ENCODE results near the gene ZNF664. TPM values are rescaled to one million over a fixed set of nuclear protein-coding genes. Genes with fewer than 3 reads are reported as not detected.

The ZNF664 gene
- total RNA-seq, 1 experiment from 2014 or later = 124 TPM

- TF ChIP-seq ZBTB33 (IDR thresholded peaks at IDR 0.05; ENCODE audit: extremely low read depth, insufficient replicate concordance, low read length) (no peak), ELF1 (IDR thresholded peaks at IDR 0.05; ENCODE audit: borderline replicate concordance, low read depth) (no peak), SIN3A (IDR thresholded peaks at IDR 0.05; ENCODE audit: low read depth) (no peak), ZFX (IDR thresholded peaks at IDR 0.05) (no peak), CEBPB (IDR thresholded peaks at IDR 0.05; ENCODE audit: low read depth) (no peak), YY1 (IDR thresholded peaks at IDR 0.05; ENCODE audit: extremely low read depth, insufficient replicate concordance, low read depth, low read length) (no peak), POLR2AphosphoS5 (IDR thresholded peaks at IDR 0.05; ENCODE audit: low read depth, low read length) (no peak), TCF7L2 (IDR thresholded peaks at IDR 0.05; ENCODE audit: borderline replicate concordance, extremely low read depth, insufficient read depth, insufficient read length) (no peak)
These were observed 24.6 kb upstream of the ZNF664 start (continued) for GRCh38 chr12:123948401-123948795.

- no peak for TF ChIP-seq ZBTB33 (IDR thresholded peaks at IDR 0.05; ENCODE audit: extremely low read depth, insufficient replicate concordance, low read length)
- DNase-seq (ENCODE audit: low read depth, low spot score) (no peak), ATAC-seq (no peak)
- Histone ChIP-seq H2AFZ (ENCODE audit: low read depth, low read length, poor library complexity, severe bottlenecking) (no peak overlapping the region), H3K4me3 (replicated peaks in 1 of 2; ENCODE audit: low read depth in 1 of 2, low read length in 2 of 2) (no peak overlapping the region), H3K27ac (ENCODE audit: low read depth, low read length) (no peak overlapping the region), H3K27me3 (ENCODE audit: insufficient read depth, low read length) (no peaks in the 10 kb centered on the region), H4K20me1 (ENCODE audit: insufficient read depth) (no peaks in the 10 kb centered on the region), H3K9me3 (ENCODE audit: control insufficient read depth in 1 of 2, insufficient read depth in 1 of 2, low read depth in 1 of 2, low read length in 2 of 2) (no peaks in the 10 kb centered on the region), H3K79me2 (ENCODE audit: insufficient read depth, low read length) (no peaks in the 10 kb centered on the region), H3K4me1 (ENCODE audit: control insufficient read depth in 1 of 2, insufficient read depth in 2 of 2, low read length in 2 of 2) (no peaks in the 10 kb centered on the region), H3K36me3 (ENCODE audit: control insufficient read depth in 1 of 2, insufficient read depth in 2 of 2, low read length in 2 of 2) (no peaks in the 10 kb centered on the region), H3K9ac (ENCODE audit: low read length) (no peak overlapping the region), H3K9me2 (ENCODE audit: insufficient read depth) (no peaks in the 10 kb centered on the region), H3K4me2 (ENCODE audit: low read length) (no peak overlapping the region)
- POLR2A ChIA-PET = no interaction called here
- RAD21 ChIA-PET (ENCODE audit: low non-redundant PET in 1 of 2, low total read pairs in 2 of 2, uncharacterized antibody in 2 of 2, unreplicated experiment in 2 of 2) = no interaction called here
- CTCF ChIA-PET = no interaction called here
- intact Hi-C loops (cut with micrococcal nuclease) = no loop called here
- no TSS peak for BruUV-seq (replicated peaks)
These were observed 23.9 kb upstream of the ZNF664 start for GRCh38 chr12:123948796-123949769.

Measured in HCT116 (cell line).